DND-41 (cell line): ENCODE data around the gene IGF2BP2.

Experiments used
- ATAC-seq: fragments of 200-7000 bp; cut with Tn5 transposase; 3 replicates; pipeline ENCODE4 v1.9.1; 2021; ENCODE audit warnings: low read depth; ENCODE audit not compliant: insufficient read depth
- DNase-seq: peaks from one replicate; pipeline ENCODE4 v3.0.0-alpha.2; 2020
- H2AFZ ChIP-seq: 2 replicates; pipeline ENCODE4 v1.6.0; 2012; ENCODE audit warnings: low read depth, low read length
- H3K27ac ChIP-seq: 2 replicates; pipeline ENCODE4 v1.5.1; 2012; ENCODE audit warnings: low read length, inconsistent platforms
- H3K27me3 ChIP-seq: fragments of 200-600 bp; sonication (generic); 2 replicates; pipeline ENCODE4 v1.6.0; 2012; ENCODE audit warnings: low read length, mild to moderate bottlenecking, inconsistent platforms; ENCODE audit not compliant: insufficient read depth, poor library complexity
- H3K36me3 ChIP-seq: 2 replicates; pipeline ENCODE4 v1.5.1; 2012; ENCODE audit warnings: low read length, inconsistent platforms; ENCODE audit not compliant: insufficient read depth
- H3K4me1 ChIP-seq: 2 replicates; pipeline ENCODE4 v1.5.1; 2012; ENCODE audit warnings: mild to moderate bottlenecking, low read length; ENCODE audit not compliant: insufficient read depth
- H3K4me2 ChIP-seq: 2 replicates; pipeline ENCODE4 v1.6.0; 2012; ENCODE audit warnings: mild to moderate bottlenecking, moderate library complexity, low read length, inconsistent platforms; ENCODE audit not compliant: insufficient read depth
- H3K4me3 ChIP-seq, 2 experiments: fragments of 200-600 bp in 1 of 2; shearing (Covaris generic) in 1 of 2; 2 replicates each; pipeline ENCODE4 v1.5.1; 2012 to 2016; ENCODE audit warnings: inconsistent platforms in 2 of 2, low read length in 2 of 2, mild to moderate bottlenecking in 2 of 2, low read depth in 1 of 2, moderate library complexity in 1 of 2
- H3K79me2 ChIP-seq: 2 replicates; pipeline ENCODE4 v1.6.0; 2012; ENCODE audit warnings: low read length, inconsistent platforms; ENCODE audit not compliant: insufficient read depth
- H3K9ac ChIP-seq: 2 replicates; pipeline ENCODE4 v1.6.0; 2012; ENCODE audit warnings: low read depth, mild to moderate bottlenecking, inconsistent platforms, low read length, moderate library complexity
- H3K9me3 ChIP-seq: 2 replicates; pipeline ENCODE4 v1.5.1; 2012; ENCODE audit warnings: low read length, moderate library complexity, mild to moderate bottlenecking, inconsistent platforms; ENCODE audit not compliant: insufficient read depth, severe bottlenecking
- H4K20me1 ChIP-seq: 2 replicates; pipeline ENCODE4 v1.6.0; 2012; ENCODE audit warnings: low read length; ENCODE audit not compliant: insufficient read depth
- EZH2 ChIP-seq: IDR thresholded peaks from 3 replicates; pipeline ENCODE4 v1.6.1; 2012; ENCODE audit warnings: borderline replicate concordance, low read depth, mild to moderate bottlenecking, moderate library complexity, low read length, inconsistent platforms; ENCODE audit not compliant: severe bottlenecking
- TF ChIP-seq, protein P1 (sequence below): IDR thresholded peaks from 2 replicates; pipeline ENCODE4 v1.5.1; 2012; ENCODE audit warnings: borderline replicate concordance, low read length, moderate library complexity, mild to moderate bottlenecking; ENCODE audit not compliant: poor library complexity, severe bottlenecking; ENCODE audit errors: extremely low read depth

IGF2BP2 gene

DNA sequence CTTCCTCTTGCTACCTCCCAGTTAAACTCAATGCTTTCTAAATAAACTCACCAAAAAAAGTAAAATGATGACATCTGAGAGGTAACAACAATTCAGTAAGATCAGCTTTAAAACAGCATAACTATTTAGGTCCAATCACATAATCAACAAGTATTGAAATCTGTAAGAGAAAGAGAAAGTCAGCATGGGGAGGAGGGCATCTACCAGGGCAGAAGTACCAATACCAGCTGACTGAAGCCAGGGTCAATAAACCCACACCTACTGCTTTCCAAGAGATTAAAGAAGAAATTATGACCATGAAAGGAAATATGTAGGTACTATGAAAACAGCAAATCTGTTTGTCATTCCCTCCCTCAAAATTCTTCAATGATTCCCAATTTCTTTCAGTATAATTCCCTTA, 42.2 kb upstream of the IGF2BP2 start:
- no peak overlapping the region for H3K9ac ChIP-seq
- no peaks in the 10 kb centered on the region for H3K9me3 ChIP-seq
- H3K4me2 ChIP-seq, result no peak overlapping the region
- no peak overlapping the region for H3K27ac ChIP-seq
- H3K36me3 ChIP-seq, result no peaks in the 10 kb centered on the region
- ATAC-seq, result no peak
- H3K79me2 ChIP-seq, result no peaks in the 10 kb centered on the region
- no peak overlapping the region for H3K4me3 ChIP-seq
- no peaks in the 10 kb centered on the region for H3K4me1 ChIP-seq
- DNase-seq, result no peak
- no peak for TF ChIP-seq EZH2
- TF ChIP-seq, protein P1, sequence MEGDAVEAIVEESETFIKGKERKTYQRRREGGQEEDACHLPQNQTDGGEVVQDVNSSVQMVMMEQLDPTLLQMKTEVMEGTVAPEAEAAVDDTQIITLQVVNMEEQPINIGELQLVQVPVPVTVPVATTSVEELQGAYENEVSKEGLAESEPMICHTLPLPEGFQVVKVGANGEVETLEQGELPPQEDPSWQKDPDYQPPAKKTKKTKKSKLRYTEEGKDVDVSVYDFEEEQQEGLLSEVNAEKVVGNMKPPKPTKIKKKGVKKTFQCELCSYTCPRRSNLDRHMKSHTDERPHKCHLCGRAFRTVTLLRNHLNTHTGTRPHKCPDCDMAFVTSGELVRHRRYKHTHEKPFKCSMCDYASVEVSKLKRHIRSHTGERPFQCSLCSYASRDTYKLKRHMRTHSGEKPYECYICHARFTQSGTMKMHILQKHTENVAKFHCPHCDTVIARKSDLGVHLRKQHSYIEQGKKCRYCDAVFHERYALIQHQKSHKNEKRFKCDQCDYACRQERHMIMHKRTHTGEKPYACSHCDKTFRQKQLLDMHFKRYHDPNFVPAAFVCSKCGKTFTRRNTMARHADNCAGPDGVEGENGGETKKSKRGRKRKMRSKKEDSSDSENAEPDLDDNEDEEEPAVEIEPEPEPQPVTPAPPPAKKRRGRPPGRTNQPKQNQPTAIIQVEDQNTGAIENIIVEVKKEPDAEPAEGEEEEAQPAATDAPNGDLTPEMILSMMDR, result no peak
- no peaks in the 10 kb centered on the region for H4K20me1 ChIP-seq
- no peak overlapping the region for H2AFZ ChIP-seq
- peaks cover 10% of the 10 kb centered on the region for H3K27me3 ChIP-seq

DNA sequence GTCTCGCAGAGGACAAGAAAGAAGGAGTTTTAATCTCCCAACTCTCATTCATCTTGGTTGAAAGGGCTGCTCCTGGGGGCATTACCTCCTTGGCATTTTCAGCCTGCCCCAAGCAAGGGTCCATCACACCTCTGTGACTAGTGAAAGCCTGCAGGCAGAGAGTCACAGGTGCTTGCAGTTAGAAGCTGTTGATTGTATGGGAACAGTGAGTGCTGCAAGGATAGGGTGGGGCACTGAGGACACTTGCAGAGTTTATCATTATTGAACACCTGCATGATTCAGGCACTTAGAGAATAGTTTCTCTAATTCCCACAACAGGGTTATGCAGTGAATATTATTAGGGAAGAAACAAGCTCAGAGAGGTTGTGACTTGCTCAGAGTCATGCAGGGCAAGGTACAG, 41.7 kb upstream of the IGF2BP2 start:
- Histone ChIP-seq H3K27me3 (peaks cover 10% of the 10 kb centered on the region), H4K20me1 (no peaks in the 10 kb centered on the region), H3K4me3 (no peak overlapping the region), H3K9ac (no peak overlapping the region), H3K36me3 (no peaks in the 10 kb centered on the region), H3K4me2 (no peak overlapping the region), H3K4me1 (no peaks in the 10 kb centered on the region), H3K27ac (no peak overlapping the region), H3K79me2 (no peaks in the 10 kb centered on the region), H2AFZ (no peak overlapping the region), H3K9me3 (no peaks in the 10 kb centered on the region)
- ATAC-seq, result no peak
- no peak for TF ChIP-seq EZH2
- TF ChIP-seq, protein P1, result no peak
- DNase-seq, result no peak

DNA sequence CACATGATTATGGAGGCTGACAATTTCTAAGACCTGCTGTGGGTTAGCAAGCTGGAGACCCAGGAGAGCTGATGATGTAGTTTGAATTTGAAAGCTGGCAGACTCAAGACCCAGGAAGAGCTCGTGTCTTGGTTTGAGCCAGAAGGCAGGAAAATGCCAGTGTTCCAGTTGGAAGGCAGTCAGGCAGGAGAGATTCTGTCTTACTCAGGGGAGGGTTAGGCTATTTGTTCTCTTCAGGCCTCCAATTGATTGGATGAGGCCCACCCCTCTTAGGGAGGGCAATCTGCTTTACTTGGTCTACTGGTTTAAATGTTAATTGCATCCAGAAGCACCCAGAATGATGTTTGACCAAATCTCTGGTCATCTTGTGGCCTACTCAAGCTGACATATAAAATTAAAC, 40.4 kb upstream of the IGF2BP2 start:
- Histone ChIP-seq H3K9ac (no peak overlapping the region), H3K4me3 (no peak overlapping the region), H3K27me3 (peaks cover 10% of the 10 kb centered on the region), H3K4me1 (no peaks in the 10 kb centered on the region), H3K79me2 (no peaks in the 10 kb centered on the region), H3K4me2 (no peak overlapping the region), H3K27ac (no peak overlapping the region), H3K9me3 (no peaks in the 10 kb centered on the region), H4K20me1 (no peaks in the 10 kb centered on the region), H2AFZ (no peak overlapping the region), H3K36me3 (no peaks in the 10 kb centered on the region)
- DNase-seq, result no peak
- no peak for ATAC-seq
- TF ChIP-seq, protein P1, result no peak
- no peak for TF ChIP-seq EZH2

DNA sequence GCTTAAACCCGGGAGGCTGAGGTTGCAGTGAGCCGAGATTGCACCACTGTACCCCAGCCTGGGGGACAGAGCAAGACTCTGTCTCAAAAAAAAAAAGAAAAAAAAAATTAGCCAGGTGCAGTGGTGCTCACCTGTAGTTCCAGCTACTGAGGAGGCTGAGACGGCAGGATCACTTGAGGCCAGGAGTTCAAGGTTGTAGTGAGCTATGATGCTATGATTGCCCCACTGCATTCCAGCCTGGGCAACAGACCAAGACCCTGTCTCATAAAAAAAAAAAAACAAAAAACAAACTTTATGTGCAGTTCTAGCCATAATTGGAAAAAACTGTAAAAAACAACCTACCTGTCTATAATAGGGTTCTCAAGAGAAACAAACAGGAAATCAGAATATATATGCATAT, 39.9 kb upstream of the IGF2BP2 start:
- H3K9me3 ChIP-seq, result no peaks in the 10 kb centered on the region
- H3K9ac ChIP-seq, result no peak overlapping the region
- H3K4me2 ChIP-seq, result no peak overlapping the region
- no peaks in the 10 kb centered on the region for H4K20me1 ChIP-seq
- H3K4me3 ChIP-seq, result no peak overlapping the region
- DNase-seq (no peak), ATAC-seq (no peak)
- H3K79me2 ChIP-seq, result no peaks in the 10 kb centered on the region
- H2AFZ ChIP-seq, result no peak overlapping the region
- TF ChIP-seq, protein P1, result no peak
- TF ChIP-seq EZH2, result no peak
- H3K27ac ChIP-seq, result no peak overlapping the region
- H3K27me3 ChIP-seq, result peaks cover 10% of the 10 kb centered on the region
- no peaks in the 10 kb centered on the region for H3K4me1 ChIP-seq
- no peaks in the 10 kb centered on the region for H3K36me3 ChIP-seq
